Spleen (tissue), 11 donors: ENCODE data around the gene GNL1. TPM values are rescaled to one million over a fixed set of nuclear protein-coding genes. Genes with fewer than 3 reads are reported as not detected.

ENCODE experiments used
- DNase-seq: peaks from one replicate; pipeline ENCODE4 v3.0.0-alpha.2; 2020
- H3K27ac ChIP-seq, 8 donors: fragments of 200-600 bp; sonication (generic) in 7 of 8; 1 replicate in 4 of 8; 2 replicates in 4 of 8; pipeline versions ENCODE4 v1.5.0 to v1.8.0; 2016 to 2021; ENCODE audit warnings: inconsistent platforms in 4 of 8, mild to moderate bottlenecking in 4 of 8, moderate library complexity in 1 of 8
- H3K27me3 ChIP-seq, 7 donors: fragments of 200-600 bp; sonication (generic) in 6 of 7; replicated peaks in 1 of 7; 1 replicate in 4 of 7; 2 replicates in 3 of 7; pipeline versions ENCODE4 v1.5.0 to v1.8.0; 2016 to 2021; ENCODE audit warnings: inconsistent platforms in 3 of 7, mild to moderate bottlenecking in 1 of 7
- H3K36me3 ChIP-seq, 6 donors: fragments of 200-600 bp; sonication (generic) in 5 of 6; 1 replicate in 4 of 6; 2 replicates in 2 of 6; pipeline versions ENCODE4 v1.5.0 to v1.8.0; 2016 to 2021; ENCODE audit warnings: inconsistent platforms in 2 of 6
- H3K4me1 ChIP-seq, 6 donors: fragments of 200-600 bp; sonication (generic) in 5 of 6; 1 replicate in 3 of 6; 2 replicates in 3 of 6; pipeline versions ENCODE4 v1.5.0 to v1.8.0; 2016 to 2021; ENCODE audit warnings: inconsistent platforms in 3 of 6
- H3K4me3 ChIP-seq, 8 donors: fragments of 200-600 bp; sonication (generic) in 7 of 8; 1 replicate in 4 of 8; 2 replicates in 4 of 8; pipeline versions ENCODE4 v1.5.0 to v1.8.0; 2016 to 2021; ENCODE audit warnings: inconsistent platforms in 4 of 8, mild to moderate bottlenecking in 4 of 8, moderate library complexity in 2 of 8
- H3K9me3 ChIP-seq, 8 donors: fragments of 200-600 bp; sonication (generic) in 7 of 8; 1 replicate in 4 of 8; 2 replicates in 4 of 8; pipeline versions ENCODE4 v1.5.0 to v1.8.0; 2016 to 2021; ENCODE audit warnings: inconsistent platforms in 4 of 8
- CTCF ChIP-seq, 11 experiments: fragments of 200-600 bp in 7 of 11; fragments of 450-650 bp in 4 of 11; sonication (generic) in 4 of 11; IDR thresholded peaks in 8 of 11; conservative IDR thresholded peaks in 3 of 11; 1 replicate in 7 of 11; 2 replicates in 4 of 11; pipeline versions ENCODE4 v1.4.0 to v1.8.0; 2016 to 2021; ENCODE audit warnings: antibody characterized with exemption in 11 of 11, inconsistent platforms in 4 of 11, mild to moderate bottlenecking in 1 of 11
- POLR2A ChIP-seq, 3 donors: fragments of 450-650 bp; IDR thresholded peaks; one replicate each; pipeline ENCODE4 v1.5.1; 2017; ENCODE audit warnings: antibody characterized with exemption in 3 of 3, mild to moderate bottlenecking in 1 of 3
- POLR2AphosphoS5 ChIP-seq, 3 donors: sonication (generic); formaldehyde crosslinking; IDR thresholded peaks; one replicate each; pipeline ENCODE4 v1.5.1; 2017; ENCODE audit warnings: antibody characterized with exemption in 3 of 3
- WGBS, 5 donors: extraction: QIAGEN DNeasy Blood & Tissue Kit in 3 of 5; methylation state at CpG; one replicate each; pipeline versions ENCODE4 v1.1.5 to v1.1.7; 2013 to 2018; 5-methylcytosine and 5-hydroxymethylcytosine counted together
- intact Hi-C: fragments of 100-400 bp; cut with DNase I; formaldehyde crosslinking; loops from one replicate; pipeline ENCODE4 v1.15.0; 2023; ENCODE audit warnings: low total_unique reads
- polyA plus RNA-seq, 3 donors: library from polyadenylated mRNA; stranded (reverse); fragments of 200-250 nt; gene quantifications; one replicate each; pipeline ENCODE4 v1.2.1, GENCODE V29; 2013
- total RNA-seq, 7 donors: library from RNA; depleted of rRNA in 3 of 7; stranded (reverse); fragments of >200 nt in 3 of 7; fragmentation: NEBNext Ultra II Directional in 4 of 7; extraction: Animal tissue kit (Norgen Biotek cat#: 25700) in 4 of 7; gene quantifications; one replicate each; pipeline versions ENCODE4 v1.1.0 to v1.2.1, GENCODE V29; 2016 to 2021
- donor health status: healthy with polysubstance abuse.
- donor health status: DM: no; HTN: no; CAD: no; lungs with moderate emphysema.
- donor health status: DM: no; HTN: no; CAD: no.
- donor health status: Bipolar disorder and iron deficiency.
- donor health status: healthy.
- donor health status: DM: no; HTN: no; CAD: no.
- donor health status: DM: yes; HTN: yes; CAD: no.

Gene GNL1
- total and polyA plus RNA-seq, 10 donors, result 28.0 to 84.6 (median 50.6) TPM

GRCh38 chr6:30601436-30601814 lies 45.1 kb upstream of the GNL1 start:
- Histone ChIP-seq H3K36me3 (peaks cover 21 to 76% (median 62%) of the 10 kb centered on the region in 6 donors), H3K27me3 (no peaks in the 10 kb centered on the region), H3K4me1 (peaks cover 0 to 61% (median 17%) of the 10 kb centered on the region in 6 donors), H3K4me3 (no peak overlapping the region), H3K27ac (peak overlapping the region in 3 of 8 donors; percentile 1 to 21 (median 5)), H3K9me3 (no peaks in the 10 kb centered on the region)
- 35 to 57% (median 38%) methylated on average over 6 of the region's 6 CpGs for WGBS, 5 donors
- TF ChIP-seq POLR2A (IDR thresholded peaks at IDR 0.05) (no peak), CTCF (IDR thresholded peaks at IDR 0.05 in 8 of 11, conservative IDR thresholded peaks at IDR 0.05 in 3 of 11) (no peak), POLR2AphosphoS5 (IDR thresholded peaks at IDR 0.05) (no peak)
- intact Hi-C loops, result no loop called here
- DNase-seq, result no peak

DNA sequence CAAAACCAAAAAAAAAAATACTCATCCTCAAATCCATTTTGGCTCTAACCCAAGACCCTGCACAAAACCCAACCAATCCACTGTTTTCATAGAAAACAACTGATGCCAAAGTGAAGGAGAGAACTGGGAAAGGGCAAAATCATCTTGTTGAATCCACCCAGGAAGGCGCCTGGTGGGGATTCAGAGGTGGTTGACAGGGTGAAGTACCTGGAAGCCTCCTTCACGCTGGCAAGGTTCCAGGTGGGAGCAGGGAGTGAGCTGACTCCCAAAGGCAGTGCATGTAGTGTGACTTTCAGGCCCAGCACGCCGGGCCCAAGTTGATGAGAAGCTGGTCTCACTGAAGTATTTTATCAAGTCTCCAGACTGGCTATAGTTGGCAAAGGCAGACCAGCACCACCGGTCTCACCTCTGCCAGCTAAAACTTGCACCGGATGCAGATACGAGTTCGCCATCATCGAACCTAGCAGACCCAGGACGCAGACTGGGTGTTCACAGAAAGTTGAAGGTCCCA lies 44.2 kb upstream of the GNL1 start:
- Histone ChIP-seq H3K9me3 (no peaks in the 10 kb centered on the region), H3K4me3 (no peak overlapping the region), H3K36me3 (peaks cover 21 to 69% (median 54%) of the 10 kb centered on the region in 6 donors), H3K4me1 (peaks cover 0 to 54% (median 16%) of the 10 kb centered on the region in 6 donors), H3K27me3 (no peaks in the 10 kb centered on the region), H3K27ac (peak overlapping the region in 1 of 8 donors; percentile 21)
- DNase-seq, result no peak
- no peak for TF ChIP-seq CTCF (IDR thresholded peaks at IDR 0.05 in 8 of 11, conservative IDR thresholded peaks at IDR 0.05 in 3 of 11)
- TF ChIP-seq POLR2AphosphoS5 (IDR thresholded peaks at IDR 0.05), result peak in 2 of 3 donors; percentile 62 to 74
- no peak for TF ChIP-seq POLR2A (IDR thresholded peaks at IDR 0.05)
- WGBS, 5 donors, result 86 to 92% (median 88%) methylated on average over 10 of the region's 10 CpGs
- intact Hi-C loops, result no loop called here

DNA sequence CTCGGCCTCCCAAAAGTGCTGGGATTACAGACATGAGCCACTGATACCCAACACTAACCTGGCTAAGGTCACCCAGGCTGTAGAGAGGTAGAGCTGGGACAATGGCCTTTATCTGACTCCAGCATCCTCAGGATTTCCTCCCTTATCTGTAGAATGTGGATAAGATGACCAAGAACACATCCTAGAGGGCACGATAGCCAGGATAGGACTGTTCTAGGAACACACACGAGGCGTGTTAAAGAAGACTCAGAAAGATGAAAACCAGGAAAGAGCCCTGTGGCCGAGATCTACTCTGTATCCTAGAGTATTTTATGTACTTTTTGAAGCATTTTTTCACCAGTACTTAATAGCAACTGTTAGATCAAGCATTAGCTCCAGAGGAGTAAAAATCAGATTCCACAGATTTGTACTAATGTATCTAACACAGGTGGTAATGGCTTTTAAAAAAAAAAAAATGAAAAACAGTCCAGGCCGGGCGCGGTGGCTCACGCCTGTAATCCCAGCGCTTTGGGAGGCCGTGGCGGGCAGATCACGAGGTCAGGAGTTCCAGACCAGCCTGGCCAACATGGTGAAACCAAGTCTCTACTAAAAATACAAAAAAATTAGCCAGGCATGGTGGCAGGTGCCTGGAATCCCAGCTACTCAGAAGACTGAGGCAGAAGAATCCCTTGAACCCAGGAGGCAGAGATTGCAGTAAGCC lies 43.5 kb upstream of the GNL1 start:
- intact Hi-C loops, result loop anchor here (5.0 kb wide), 2 partner anchors 57 to 117 kb away; no protein-coding TSS in a partner anchor
- H3K27me3 ChIP-seq, result no peaks in the 10 kb centered on the region
- H3K36me3 ChIP-seq, result peaks cover 16 to 69% (median 50%) of the 10 kb centered on the region in 6 donors
- no peak for TF ChIP-seq POLR2A (IDR thresholded peaks at IDR 0.05)
- TF ChIP-seq CTCF (IDR thresholded peaks at IDR 0.05 in 8 of 11, conservative IDR thresholded peaks at IDR 0.05 in 3 of 11), result no peak
- TF ChIP-seq POLR2AphosphoS5 (IDR thresholded peaks at IDR 0.05), result peak; percentile 21 to 64 (median 53)
- WGBS, 5 donors, result 75 to 88% (median 80%) methylated on average over 13 of the region's 13 CpGs
- H3K4me3 ChIP-seq, result no peak overlapping the region
- DNase-seq, result no peak
- no peaks in the 10 kb centered on the region for H3K9me3 ChIP-seq
- H3K27ac ChIP-seq, result peak overlapping the region in 1 of 8 donors; percentile 24
- H3K4me1 ChIP-seq, result peaks cover 0 to 54% (median 16%) of the 10 kb centered on the region in 6 donors
